Stimulated activated CD8-positive, alpha-beta memory T cell treated with anti-CD3 and anti-CD28 coated beads, Interleukin-12 subunit alpha, Interleukin-12 subunit beta, amount 100 ng/mL, for 24 hours (primary cell): ENCODE results near the gene ASIC2.

Experiments
- DNase-seq: peaks from one replicate; pipeline ENCODE4 v3.0.0-alpha.2; 2020; ENCODE audit errors: extremely low read depth

Gene ASIC2

DNA sequence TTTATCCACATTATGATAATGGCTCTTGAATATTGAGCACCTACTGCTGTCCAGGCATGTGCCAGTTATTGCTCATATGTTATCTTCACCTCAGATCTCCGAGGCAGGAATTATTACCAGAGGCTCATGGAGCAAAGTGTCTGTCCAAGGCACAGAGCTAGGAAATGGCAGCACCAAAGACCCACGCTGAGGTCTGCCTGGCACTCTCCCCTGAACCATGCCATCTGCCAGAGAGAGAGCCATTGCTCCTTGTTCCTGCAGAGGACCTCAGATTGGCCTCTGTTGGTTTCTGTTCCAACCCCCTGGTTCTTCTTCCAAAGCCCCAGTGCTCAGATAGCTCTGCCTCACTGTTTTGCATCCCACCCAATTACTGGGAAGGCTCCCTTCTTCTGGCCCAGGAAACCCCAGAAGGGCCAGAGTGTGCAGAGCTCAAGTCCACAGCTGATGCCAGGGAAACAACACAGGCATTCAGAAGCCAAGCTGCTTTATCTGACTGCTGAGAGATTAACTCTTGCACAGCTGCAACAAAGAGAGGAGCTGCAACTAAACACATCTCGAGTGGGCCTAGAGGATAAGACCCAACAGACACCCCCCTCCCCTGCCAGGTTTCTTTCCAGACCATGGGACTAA lies 5.9 kb downstream of the ASIC2 start:
- DNase-seq = no peak

DNA sequence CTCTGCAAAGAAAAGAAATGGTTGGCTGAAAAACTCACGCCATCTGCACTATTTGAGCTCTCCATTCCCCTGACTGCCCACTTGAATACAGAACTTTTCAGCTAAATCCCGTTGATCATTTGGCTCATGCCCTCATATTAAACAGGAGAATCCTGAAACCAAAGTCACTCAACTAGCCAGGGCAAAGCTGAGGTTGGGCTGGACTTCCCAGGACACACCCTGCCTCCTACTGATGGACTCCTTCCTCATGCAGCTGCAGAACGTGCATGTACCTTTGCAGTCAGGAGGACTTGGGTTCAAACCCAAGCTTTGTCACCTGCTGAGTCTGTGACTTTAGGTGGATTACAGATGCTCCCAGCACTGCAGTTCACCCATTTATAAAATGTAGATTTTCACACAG lies 7.7 kb downstream of the ASIC2 start:
- no peak for DNase-seq

DNA sequence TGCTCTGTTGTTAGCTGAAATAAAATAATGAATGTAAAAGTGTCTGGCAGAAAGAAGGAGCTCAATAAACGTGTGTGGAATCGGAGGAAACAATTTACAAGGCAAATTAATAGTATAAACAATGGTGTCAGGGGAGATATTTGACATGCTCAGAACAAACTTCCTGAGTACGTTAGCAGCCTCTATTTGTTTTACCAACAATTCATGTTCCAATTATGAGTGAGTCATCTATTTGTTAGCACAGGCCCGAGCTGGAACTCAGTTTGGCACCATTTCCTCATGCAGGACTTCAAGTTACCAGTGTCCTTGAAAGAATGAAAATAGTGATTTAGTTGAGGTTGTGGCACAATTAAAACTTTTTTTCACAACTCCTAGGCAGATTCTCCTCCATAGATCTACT lies 9.1 kb downstream of the ASIC2 start:
- DNase-seq = no peak

DNA sequence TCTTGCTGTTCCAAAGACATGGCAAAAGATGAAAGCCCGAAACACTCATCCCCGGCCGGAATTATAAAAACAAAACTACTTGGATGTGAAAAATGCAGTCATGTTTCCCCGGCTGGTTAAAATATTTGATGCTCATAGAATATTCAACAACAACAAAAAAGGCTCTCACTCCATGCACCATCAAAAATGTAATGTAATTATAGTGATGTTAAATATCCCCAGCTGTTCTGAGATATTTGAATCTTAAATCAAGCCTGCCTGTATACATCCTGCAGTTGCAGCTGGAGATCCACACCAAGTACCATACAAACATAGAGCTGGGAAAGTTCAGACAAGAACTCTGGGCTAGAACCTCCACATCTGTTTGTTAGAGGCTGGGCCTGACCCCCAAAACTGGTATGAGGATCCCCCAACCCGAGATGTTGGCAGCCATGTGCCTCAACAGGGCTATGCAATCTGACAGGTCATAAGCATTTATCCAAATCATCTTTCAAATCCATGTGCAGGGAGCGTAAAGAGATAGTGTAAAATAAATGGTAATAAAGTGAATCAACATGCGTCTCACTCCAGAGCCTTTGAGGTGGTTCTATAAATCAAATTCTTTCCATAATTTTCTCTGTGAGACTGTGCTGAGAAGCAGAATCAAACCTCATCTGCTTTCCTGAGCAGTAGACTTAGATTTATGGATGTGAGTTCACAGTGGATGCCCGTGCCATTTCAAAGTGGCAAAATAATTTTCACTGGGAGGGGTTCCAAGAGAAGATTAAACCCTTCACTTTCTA lies 12.7 kb downstream of the ASIC2 start:
- no peak for DNase-seq

DNA sequence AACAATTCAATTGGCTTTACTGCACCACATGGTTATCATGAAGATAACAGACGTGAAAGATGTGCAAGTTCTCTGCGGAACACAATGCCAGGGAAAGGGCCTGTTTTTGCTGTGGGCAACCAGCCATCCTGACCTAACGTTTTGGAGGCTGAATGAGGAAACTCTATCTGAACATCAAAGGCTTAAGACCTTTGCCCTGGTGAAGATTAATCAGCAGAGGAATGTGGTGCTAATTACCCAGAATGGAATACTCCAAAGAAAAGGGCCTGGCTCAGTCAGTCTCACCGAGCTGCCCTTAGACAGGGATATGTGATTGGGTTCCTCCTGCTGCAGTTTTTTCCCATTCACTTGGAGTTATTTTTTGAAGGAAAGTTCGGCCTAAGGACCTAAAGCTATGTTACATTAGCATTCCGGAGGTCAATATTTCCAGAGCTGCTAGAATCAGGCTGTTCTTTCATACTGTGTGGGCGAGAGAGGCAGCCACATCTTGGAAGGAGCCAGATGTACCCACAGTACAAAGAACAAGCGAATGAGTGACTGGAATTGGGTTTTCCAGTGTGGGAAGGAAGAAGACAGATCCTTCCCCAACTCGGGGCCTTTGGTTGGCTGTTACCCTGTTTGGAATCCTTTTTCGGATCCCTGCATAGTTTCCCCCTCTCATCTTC lies 15.5 kb downstream of the ASIC2 start:
- no peak for DNase-seq

DNA sequence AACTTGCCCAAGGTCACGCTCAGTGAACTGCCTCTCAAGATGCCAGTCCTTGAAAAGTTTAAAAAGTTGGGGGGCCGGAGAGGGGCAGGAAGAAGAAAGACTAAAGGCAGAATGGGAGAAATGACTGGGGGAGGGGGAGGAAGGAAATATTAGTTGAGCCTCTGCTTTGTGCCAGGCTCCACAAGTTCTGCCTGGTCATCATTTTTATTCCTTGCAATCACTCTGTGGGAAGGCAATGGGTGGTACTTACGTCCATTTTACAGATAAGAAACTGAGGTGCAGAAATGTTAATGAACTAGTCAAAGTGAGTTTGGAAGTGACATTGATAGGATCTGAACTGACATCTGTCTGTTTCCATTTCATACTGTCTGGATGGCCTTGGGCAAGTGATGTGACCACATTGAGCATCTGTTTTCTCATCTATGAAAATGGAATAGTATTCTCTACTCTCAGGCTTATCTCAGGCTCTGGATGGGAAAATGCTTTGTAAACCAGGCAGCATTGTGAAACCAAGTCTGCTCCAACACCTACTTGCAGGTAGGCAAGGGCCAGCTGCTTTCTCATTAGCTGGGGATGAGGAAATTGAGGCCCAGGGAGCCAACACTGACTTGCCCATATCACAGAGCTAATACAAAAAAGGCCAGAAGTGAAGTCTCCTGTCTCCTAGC lies 19.2 kb downstream of the ASIC2 start:
- no peak for DNase-seq

DNA sequence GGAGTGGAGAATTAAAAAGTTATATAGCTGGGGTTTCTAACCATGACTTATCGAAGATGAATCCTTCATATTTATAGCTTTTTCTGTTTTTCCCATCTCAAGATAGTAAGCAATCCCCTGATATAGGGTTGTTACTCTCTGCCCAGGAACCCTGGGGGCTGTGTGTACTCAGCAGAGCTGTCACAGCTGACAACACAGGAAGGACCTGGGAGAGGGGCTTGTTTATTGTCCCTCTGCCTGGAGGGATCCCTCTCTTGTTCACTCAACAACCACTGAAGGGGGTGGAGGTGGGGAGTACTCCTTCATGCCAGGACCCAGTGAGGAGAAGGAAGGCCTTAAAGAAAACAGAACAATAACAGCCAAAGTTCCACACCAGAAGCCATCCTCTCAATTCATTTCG lies 19.8 kb downstream of the ASIC2 start:
- no peak for DNase-seq

GRCh38 chr17:33272438-33272837 lies 20.7 kb downstream of the ASIC2 start:
- DNase-seq = no peak

DNA sequence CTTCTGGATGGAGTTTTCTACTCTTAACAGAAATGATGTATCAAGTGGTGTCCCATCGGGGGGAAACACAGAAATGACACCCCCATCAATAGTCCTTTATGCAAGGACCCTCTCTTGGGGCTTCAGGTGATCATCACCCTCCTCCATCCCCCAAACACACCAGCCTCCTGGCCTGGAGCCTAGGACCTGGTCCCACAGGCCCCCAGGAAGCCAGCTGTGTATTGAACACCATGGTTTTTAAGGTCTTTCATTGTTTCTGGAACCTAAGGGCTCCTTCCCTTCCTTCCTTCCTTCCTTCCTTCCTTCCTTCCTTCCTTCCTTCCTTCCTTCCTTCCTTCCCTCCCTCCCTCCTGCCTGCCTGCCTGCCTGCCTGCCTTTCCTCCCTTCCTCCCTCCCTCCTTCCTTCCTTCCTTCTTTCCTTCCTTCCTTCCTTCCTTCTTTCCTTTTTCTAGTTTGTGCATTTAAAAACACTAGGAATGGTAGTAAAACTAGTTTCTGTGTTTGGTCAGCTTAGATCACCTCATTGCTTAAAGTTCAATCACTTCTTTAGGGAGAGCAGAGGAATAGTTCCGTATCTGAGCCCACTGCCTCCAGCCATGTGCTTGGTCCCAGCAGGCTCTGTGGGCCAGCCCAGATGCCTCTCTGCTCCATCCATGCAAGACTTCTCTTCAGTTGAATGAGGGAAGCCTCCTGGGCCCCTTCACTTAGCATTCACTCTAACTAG lies 23.6 kb downstream of the ASIC2 start:
- no peak for DNase-seq

DNA sequence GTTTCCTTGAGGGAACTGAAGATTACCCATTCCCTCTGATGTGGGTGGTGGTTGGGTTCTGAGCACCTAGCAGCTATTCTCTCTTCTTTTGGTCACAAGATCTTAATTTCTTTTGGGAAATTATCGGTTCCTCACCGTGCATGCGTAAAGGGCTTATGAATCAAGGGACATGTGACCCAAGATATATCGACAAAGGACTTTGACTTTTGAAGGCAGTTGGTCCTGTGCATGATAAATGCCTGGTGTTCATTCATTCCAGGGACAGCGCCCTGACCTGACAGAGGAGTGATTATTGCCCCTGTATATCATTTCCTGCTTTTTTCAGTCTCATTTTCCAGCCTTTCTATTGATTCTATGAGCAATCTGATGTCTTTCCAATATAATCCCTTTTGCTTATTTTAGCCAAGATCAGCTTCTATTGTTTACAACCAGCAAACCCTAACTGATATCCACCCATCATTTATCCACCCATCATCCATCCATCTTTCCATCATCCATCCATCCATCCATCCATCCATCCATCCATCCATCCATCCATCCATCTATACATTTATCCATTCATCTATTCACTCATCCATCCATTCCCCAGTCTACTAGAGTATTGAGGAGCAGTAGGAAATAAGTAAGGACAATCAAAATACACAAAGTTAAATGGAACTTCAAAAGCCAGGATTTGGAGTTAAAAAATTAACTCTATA lies 25.1 kb downstream of the ASIC2 start:
- no peak for DNase-seq

- DNase-seq = no peak
Measured at GRCh38 chr17:33267271-33267790, 25.8 kb downstream of the ASIC2 start.

DNA sequence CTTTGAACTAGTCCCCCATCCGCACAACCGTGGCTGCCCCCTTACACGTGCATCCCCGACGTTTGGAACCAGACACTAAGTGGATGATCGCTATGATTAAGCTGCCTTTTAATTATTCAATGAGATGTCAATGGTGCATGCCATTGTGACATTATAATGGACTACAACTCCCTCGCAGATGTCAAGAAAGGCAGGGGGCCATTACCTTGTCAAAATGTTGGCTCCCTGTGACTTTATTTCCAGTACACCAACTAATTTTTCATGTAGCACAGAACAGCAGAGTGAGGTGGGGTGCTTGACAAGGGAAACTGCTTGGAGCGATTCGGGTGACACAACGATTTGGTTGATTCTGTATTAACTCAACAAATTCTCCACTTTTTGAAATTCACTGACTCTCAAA lies 26.5 kb downstream of the ASIC2 start:
- no peak for DNase-seq

GRCh38 chr17:33266116-33266515 lies 27.0 kb downstream of the ASIC2 start:
- DNase-seq = no peak

DNA sequence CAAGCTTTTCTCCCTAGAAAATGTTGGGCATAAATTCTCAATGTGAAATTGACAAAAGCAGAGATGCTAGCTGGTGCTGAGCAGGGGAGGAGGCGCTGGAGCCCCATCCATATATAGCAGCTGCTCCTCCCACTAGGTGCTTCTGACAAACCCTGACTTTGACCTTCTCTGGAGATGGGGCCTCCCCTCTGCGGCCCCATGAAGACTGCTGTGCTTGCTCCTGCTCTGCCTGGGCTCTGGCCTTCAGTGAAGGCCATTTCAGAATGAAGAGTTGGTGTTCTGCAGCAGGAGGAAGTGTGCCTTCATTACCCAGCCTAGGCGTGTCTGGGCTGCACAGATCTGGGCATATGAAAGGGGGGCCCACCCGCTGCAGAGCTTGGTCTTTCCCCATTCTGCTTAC lies 29.7 kb downstream of the ASIC2 start:
- DNase-seq = no peak

- DNase-seq = no peak
Measured at GRCh38 chr17:33262266-33263123, 30.6 kb downstream of the ASIC2 start.

DNA sequence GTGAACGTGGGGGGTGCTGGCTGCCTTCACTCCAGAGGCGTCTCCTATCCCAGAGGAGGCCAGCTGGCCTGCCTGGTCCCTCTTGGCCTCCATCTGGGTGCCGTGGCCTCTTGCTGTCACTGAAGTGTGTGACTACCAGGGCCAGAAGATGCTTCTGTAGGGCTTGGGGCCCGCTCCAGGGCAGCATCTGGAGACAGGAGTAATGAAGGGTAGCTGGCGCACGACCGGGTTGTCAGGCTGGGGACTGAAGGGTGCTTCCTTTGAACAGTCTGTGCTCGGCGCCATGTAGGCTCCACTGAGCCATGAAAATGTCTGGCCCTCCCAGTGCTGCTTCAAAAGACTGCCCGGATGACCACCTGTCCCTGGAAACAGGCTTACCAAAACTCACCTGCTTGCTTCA lies 31.3 kb downstream of the ASIC2 start:
- DNase-seq = no peak

DNA sequence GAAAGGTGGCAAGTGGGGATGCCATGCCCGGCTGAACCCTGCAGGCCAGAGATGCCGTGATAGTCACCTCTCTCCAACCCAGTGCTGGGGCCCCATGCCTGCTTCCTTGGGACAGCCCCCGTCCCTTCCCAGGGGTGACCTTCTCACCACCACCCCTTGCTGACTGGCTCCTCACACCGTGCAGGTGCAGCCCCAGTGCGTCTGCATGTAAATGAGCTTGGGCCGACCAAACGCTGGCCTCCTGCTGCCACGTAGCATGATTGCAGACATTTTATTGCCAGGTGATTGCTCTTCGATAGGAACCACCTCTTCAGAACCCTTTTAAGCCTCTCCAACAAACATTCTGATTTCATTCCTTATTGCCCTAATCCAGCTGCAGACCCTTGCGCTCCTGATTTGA lies 32.5 kb downstream of the ASIC2 start:
- no peak for DNase-seq

GRCh38 chr17:33258296-33258695 lies 34.8 kb downstream of the ASIC2 start:
- DNase-seq = no peak

GRCh38 chr17:33245183-33245582 lies 47.9 kb downstream of the ASIC2 start:
- DNase-seq = no peak

GRCh38 chr17:33243732-33244131 lies 49.4 kb downstream of the ASIC2 start:
- DNase-seq = no peak
